Osteoblast (primary cell): ENCODE data around the gene GNAQ. TPM values are rescaled to one million over a fixed set of nuclear protein-coding genes. Genes with fewer than 3 reads are reported as not detected.

Experiments
- DNase-seq: peaks from one replicate; pipeline ENCODE4 v3.0.0; 2011; ENCODE audit warnings: low spot score, mixed read lengths; ENCODE audit not compliant: insufficient read length; ENCODE audit errors: missing footprints
- H2AFZ ChIP-seq: 2 replicates; pipeline ENCODE4 v1.6.0; 2011; ENCODE audit warnings: mild to moderate bottlenecking, low read length
- H3K27ac ChIP-seq: 2 replicates; pipeline ENCODE4 v1.5.1; 2011; ENCODE audit warnings: mild to moderate bottlenecking, low read depth, low read length, moderate library complexity
- H3K27me3 ChIP-seq: 2 replicates; pipeline ENCODE4 v1.6.0; 2012; ENCODE audit warnings: mild to moderate bottlenecking, control low read depth, inconsistent platforms, low read length, moderate library complexity; ENCODE audit not compliant: insufficient read depth
- H3K36me3 ChIP-seq: 2 replicates; pipeline ENCODE4 v1.5.1; 2011; ENCODE audit warnings: mild to moderate bottlenecking, low read length, control low read depth, moderate library complexity; ENCODE audit not compliant: insufficient read depth
- H3K4me1 ChIP-seq: 2 replicates; pipeline ENCODE4 v1.5.1; 2011; ENCODE audit warnings: mild to moderate bottlenecking, low read length, control low read depth, moderate library complexity; ENCODE audit not compliant: insufficient read depth
- H3K4me2 ChIP-seq: 2 replicates; pipeline ENCODE4 v1.6.0; 2011; ENCODE audit warnings: mild to moderate bottlenecking, low read length; ENCODE audit not compliant: insufficient read depth
- H3K4me3 ChIP-seq: fragments of 200-600 bp; sonication (generic); 3 replicates; pipeline ENCODE4 v1.5.1; 2012; ENCODE audit warnings: mild to moderate bottlenecking, low read length, inconsistent platforms; ENCODE audit not compliant: insufficient read depth
- H3K79me2 ChIP-seq: 2 replicates; pipeline ENCODE4 v1.6.0; 2012; ENCODE audit warnings: mild to moderate bottlenecking, low read length, control low read depth, inconsistent platforms; ENCODE audit not compliant: insufficient read depth
- H3K9me3 ChIP-seq: 2 replicates; pipeline ENCODE4 v1.5.1; 2011; ENCODE audit warnings: low read depth, low read length, control low read depth
- H4K20me1 ChIP-seq: 2 replicates; pipeline ENCODE4 v1.6.0; 2012; ENCODE audit warnings: mild to moderate bottlenecking, low read length, control low read depth; ENCODE audit not compliant: insufficient read depth
- CTCF ChIP-seq: IDR thresholded peaks from 2 replicates; pipeline ENCODE4 v1.5.1; 2011; ENCODE audit warnings: mild to moderate bottlenecking, low read depth, low read length, moderate library complexity; ENCODE audit errors: extremely low read depth
- total RNA-seq: library from RNA; depleted of rRNA; stranded (reverse); fragments of >200 nt; gene quantifications from 2 replicates; pipeline ENCODE4 v1.2.3, GENCODE V29; 2012

Gene GNAQ
- total RNA-seq, 1 donor: 64.8 TPM

- Histone ChIP-seq H3K36me3 (no peaks in the 10 kb centered on the region), H3K4me3 (no peak overlapping the region), H2AFZ (no peak overlapping the region), H4K20me1 (peaks cover 2% of the 10 kb centered on the region), H3K9me3 (no peaks in the 10 kb centered on the region), H3K4me2 (no peak overlapping the region), H3K27ac (no peak overlapping the region), H3K4me1 (no peaks in the 10 kb centered on the region), H3K79me2 (peaks cover 16% of the 10 kb centered on the region), H3K27me3 (no peaks in the 10 kb centered on the region)
- TF ChIP-seq CTCF: no peak
- DNase-seq: no peak
These were observed 259.0 kb downstream of the GNAQ start for GRCh38 chr9:77772646-77773045.

- H2AFZ ChIP-seq: no peak overlapping the region
- no peak overlapping the region for H3K4me3 ChIP-seq
- no peaks in the 10 kb centered on the region for H3K4me1 ChIP-seq
- no peaks in the 10 kb centered on the region for H3K36me3 ChIP-seq
- no peak overlapping the region for H3K27ac ChIP-seq
- H4K20me1 ChIP-seq: peaks cover 2% of the 10 kb centered on the region
- H3K27me3 ChIP-seq: no peaks in the 10 kb centered on the region
- DNase-seq: no peak
- H3K9me3 ChIP-seq: no peaks in the 10 kb centered on the region
- no peak for TF ChIP-seq CTCF
- peaks cover 6% of the 10 kb centered on the region for H3K79me2 ChIP-seq
- H3K4me2 ChIP-seq: no peak overlapping the region
These were observed 260.4 kb downstream of the GNAQ start for GRCh38 chr9:77771171-77771570.

GRCh38 chr9:77770340-77770739, 261.3 kb downstream of the GNAQ start:
- DNase-seq: no peak
- Histone ChIP-seq H3K4me1 (no peaks in the 10 kb centered on the region), H3K4me3 (no peak overlapping the region), H3K27ac (no peak overlapping the region), H4K20me1 (peaks cover 2% of the 10 kb centered on the region), H3K9me3 (no peaks in the 10 kb centered on the region), H2AFZ (no peak overlapping the region), H3K4me2 (no peak overlapping the region), H3K36me3 (no peaks in the 10 kb centered on the region), H3K27me3 (no peaks in the 10 kb centered on the region), H3K79me2 (peaks cover 2% of the 10 kb centered on the region)
- no peak for TF ChIP-seq CTCF

- no peak overlapping the region for H3K27ac ChIP-seq
These were observed 262.4 kb downstream of the GNAQ start for GRCh38 chr9:77769246-77769645.

More at GRCh38 chr9:77769246-77769645, 262.4 kb downstream of the GNAQ start:
- DNase-seq: no peak
- Histone ChIP-seq H3K36me3 (no peaks in the 10 kb centered on the region), H3K4me2 (no peak overlapping the region), H3K4me3 (no peak overlapping the region), H2AFZ (no peak overlapping the region), H3K79me2 (peaks cover 2% of the 10 kb centered on the region), H3K9me3 (no peaks in the 10 kb centered on the region), H3K4me1 (no peaks in the 10 kb centered on the region), H3K27me3 (no peaks in the 10 kb centered on the region), H4K20me1 (peaks cover 5% of the 10 kb centered on the region)
- TF ChIP-seq CTCF: no peak
